Activated T-helper 2 cell treated with anti-CD3 and anti-CD28 coated beads, Interferon-gamma antibody, Interleukin-2, Interleukin-4, amounts not matched to agents 10 μg/mL and 5 μg/mL and 100 μg/mL, durations not matched to agents 14 hours and 24 hours and 36 hours (primary cell): Measurements from ENCODE around the gene GNRHR. TPM values are rescaled to one million over a fixed set of nuclear protein-coding genes. Genes with fewer than 3 reads are reported as not detected.
"Not testable (repeated sequence)": the region's sequence is repeated elsewhere in the genome, so short reads cannot be mapped to it uniquely, and the experiment has no call there.

Experiments used
- DNase-seq: peaks from one replicate; pipeline ENCODE4 v3.0.0; 2021; ENCODE audit warnings: low spot score
- H3K27ac Mint-ChIP-seq: one replicate; pipeline ENCODE4 v1.8.0; 2021; ENCODE audit warnings: mixed read lengths
- H3K27me3 Mint-ChIP-seq: one replicate; pipeline ENCODE4 v1.8.0; 2021; ENCODE audit warnings: low read depth, mixed read lengths
- H3K36me3 Mint-ChIP-seq: one replicate; pipeline ENCODE4 v1.8.0; 2021; ENCODE audit warnings: low read depth, mixed read lengths
- H3K4me1 Mint-ChIP-seq: one replicate; pipeline ENCODE4 v1.8.0; 2021; ENCODE audit warnings: low read depth, mixed read lengths
- H3K4me3 Mint-ChIP-seq: one replicate; pipeline ENCODE4 v1.8.0; 2021; ENCODE audit warnings: low read depth, mild to moderate bottlenecking, moderate library complexity, mixed read lengths
- H3K9me3 Mint-ChIP-seq: one replicate; pipeline ENCODE4 v1.8.0; 2021; ENCODE audit warnings: mixed read lengths
- intact Hi-C: fragments of 100-400 bp; cut with micrococcal nuclease; formaldehyde crosslinking; loops from one replicate; pipeline ENCODE4 v1.15.1; 2023
- total RNA-seq: library from RNA; stranded (reverse); gene quantifications from 2 replicates; pipeline ENCODE4 v1.2.3, GENCODE V29; 2022

Gene GNRHR
- total RNA-seq, 1 donor from 2014 or later: not detected

- DNase-seq: no peak
- Mint-ChIP-seq H3K27me3 (no peaks in the 10 kb centered on the region), H3K4me3 (no peak overlapping the region), H3K36me3 (no peaks in the 10 kb centered on the region), H3K4me1 (peaks cover 8% of the 10 kb centered on the region), H3K27ac (no peak overlapping the region), H3K9me3 (no peaks in the 10 kb centered on the region)
- intact Hi-C loops: no loop called here
Observed at GRCh38 chr4:67751260-67751659, 2.9 kb downstream of the GNRHR start.

- H3K27ac Mint-ChIP-seq: no peak overlapping the region
- H3K4me3 Mint-ChIP-seq: no peak overlapping the region
- peaks cover 8% of the 10 kb centered on the region for H3K4me1 Mint-ChIP-seq
- H3K36me3 Mint-ChIP-seq: no peaks in the 10 kb centered on the region
- DNase-seq: no peak
- intact Hi-C loops: no loop called here
- H3K9me3 Mint-ChIP-seq: no peaks in the 10 kb centered on the region
- no peaks in the 10 kb centered on the region for H3K27me3 Mint-ChIP-seq
Observed at GRCh38 chr4:67750691-67751090, 3.5 kb downstream of the GNRHR start.

- DNase-seq: no peak
- H3K9me3 Mint-ChIP-seq: no peaks in the 10 kb centered on the region
- intact Hi-C loops: loop anchor here (5.0 to 10.0 kb wide), 2 partner anchors 166 to 202 kb away; partner anchors contain the start of gene CENPC
- no peak overlapping the region for H3K27ac Mint-ChIP-seq
- H3K4me1 Mint-ChIP-seq: peaks cover 8% of the 10 kb centered on the region
- no peak overlapping the region for H3K4me3 Mint-ChIP-seq
- no peaks in the 10 kb centered on the region for H3K27me3 Mint-ChIP-seq
- H3K36me3 Mint-ChIP-seq: no peaks in the 10 kb centered on the region
Observed at GRCh38 chr4:67749286-67749685, 4.9 kb downstream of the GNRHR start.

GRCh38 chr4:67746797-67747495 is 7.2 kb downstream of the GNRHR start:
- Mint-ChIP-seq H3K27me3 (no peaks in the 10 kb centered on the region), H3K4me3 (no peak overlapping the region), H3K4me1 (peaks cover 17% of the 10 kb centered on the region), H3K36me3 (peaks cover 10% of the 10 kb centered on the region), H3K27ac (peak overlapping the region; percentile 2), H3K9me3 (peaks cover 2% of the 10 kb centered on the region)
- DNase-seq: no peak
- intact Hi-C loops: loop anchor here (2.0 to 10.0 kb wide), 4 partner anchors 16 to 200 kb away; partner anchors contain the start of gene CENPC

GRCh38 chr4:67744561-67745283 is 9.5 kb downstream of the GNRHR start:
- intact Hi-C loops: loop anchor here (5.0 to 10.0 kb wide), 2 partner anchors 170 to 197 kb away; partner anchors contain the start of gene CENPC
- no peak for DNase-seq
- Mint-ChIP-seq H3K4me1 (peaks cover 20% of the 10 kb centered on the region), H3K27ac (no peak overlapping the region), H3K27me3 (no peaks in the 10 kb centered on the region), H3K9me3 (peaks cover 2% of the 10 kb centered on the region), H3K4me3 (no peak overlapping the region), H3K36me3 (peaks cover 14% of the 10 kb centered on the region)

- Mint-ChIP-seq H3K9me3 (peaks cover 2% of the 10 kb centered on the region), H3K4me1 (peaks cover 20% of the 10 kb centered on the region)
- intact Hi-C loops: loop anchor here (2.0 to 10.0 kb wide), 2 partner anchors 42 to 172 kb away; partner anchors contain the start of gene UBA6
Observed at GRCh38 chr4:67743194-67743593, 11.0 kb downstream of the GNRHR start.

GRCh38 chr4:67736262-67736661 is 17.9 kb downstream of the GNRHR start:
- H3K4me1 Mint-ChIP-seq: no peaks in the 10 kb centered on the region
- no peaks in the 10 kb centered on the region for H3K27me3 Mint-ChIP-seq
- no peak for DNase-seq
- no peak overlapping the region for H3K4me3 Mint-ChIP-seq
- intact Hi-C loops: no loop called here
- no peak overlapping the region for H3K27ac Mint-ChIP-seq
- H3K36me3 Mint-ChIP-seq: peaks cover 13% of the 10 kb centered on the region
- no peaks in the 10 kb centered on the region for H3K9me3 Mint-ChIP-seq

More at GRCh38 chr4:67743194-67743593, 11.0 kb downstream of the GNRHR start:
- no peak overlapping the region for H3K4me3 Mint-ChIP-seq
- no peak for DNase-seq
- peaks cover 14% of the 10 kb centered on the region for H3K36me3 Mint-ChIP-seq
- H3K27ac Mint-ChIP-seq: no peak overlapping the region
- no peaks in the 10 kb centered on the region for H3K27me3 Mint-ChIP-seq

GRCh38 chr4:67735325-67735724 is 18.9 kb downstream of the GNRHR start:
- H3K4me3 Mint-ChIP-seq: no peak overlapping the region
- no peaks in the 10 kb centered on the region for H3K4me1 Mint-ChIP-seq
- peaks cover 23% of the 10 kb centered on the region for H3K36me3 Mint-ChIP-seq
- H3K27ac Mint-ChIP-seq: no peak overlapping the region
- intact Hi-C loops: no loop called here
- H3K9me3 Mint-ChIP-seq: no peaks in the 10 kb centered on the region
- no peaks in the 10 kb centered on the region for H3K27me3 Mint-ChIP-seq
- no peak for DNase-seq

GRCh38 chr4:67730511-67730910 is 23.7 kb downstream of the GNRHR start:
- H3K4me3 Mint-ChIP-seq, H3K27ac Mint-ChIP-seq, H3K27me3 Mint-ChIP-seq, DNase-seq, intact Hi-C loops: not testable (repeated sequence)
- H3K9me3 Mint-ChIP-seq: peaks cover 28% of the 10 kb centered on the region
- peaks cover 49% of the 10 kb centered on the region for H3K36me3 Mint-ChIP-seq
- peaks cover 14% of the 10 kb centered on the region for H3K4me1 Mint-ChIP-seq

- no peak for DNase-seq
- Mint-ChIP-seq H3K27me3 (no peaks in the 10 kb centered on the region), H3K4me3 (no peak overlapping the region)
Observed at GRCh38 chr4:67727124-67727850, 26.9 kb downstream of the GNRHR start.

GRCh38 chr4:67725981-67726380 is 28.2 kb downstream of the GNRHR start:
- no peaks in the 10 kb centered on the region for H3K27me3 Mint-ChIP-seq
- no peak for DNase-seq

More at GRCh38 chr4:67727124-67727850, 26.9 kb downstream of the GNRHR start:
- peaks cover 28% of the 10 kb centered on the region for H3K9me3 Mint-ChIP-seq
- peaks cover 54% of the 10 kb centered on the region for H3K36me3 Mint-ChIP-seq
- intact Hi-C loops: loop anchor here (2.0 kb wide), 1 partner anchor 20 kb away; no protein-coding TSS in a partner anchor
- peak overlapping the region; percentile 56 for H3K27ac Mint-ChIP-seq
- H3K4me1 Mint-ChIP-seq: peaks cover 14% of the 10 kb centered on the region

GRCh38 chr4:67725132-67725531 is 29.1 kb downstream of the GNRHR start:
- intact Hi-C loops: no loop called here
- DNase-seq: no peak
- no peaks in the 10 kb centered on the region for H3K27me3 Mint-ChIP-seq
- peaks cover 28% of the 10 kb centered on the region for H3K9me3 Mint-ChIP-seq
- peaks cover 58% of the 10 kb centered on the region for H3K36me3 Mint-ChIP-seq
- H3K4me3 Mint-ChIP-seq: no peak overlapping the region
- H3K27ac Mint-ChIP-seq: no peak overlapping the region
- H3K4me1 Mint-ChIP-seq: peaks cover 16% of the 10 kb centered on the region

More at GRCh38 chr4:67725981-67726380, 28.2 kb downstream of the GNRHR start:
- H3K4me1 Mint-ChIP-seq: peaks cover 16% of the 10 kb centered on the region
- H3K36me3 Mint-ChIP-seq: peaks cover 58% of the 10 kb centered on the region
- H3K9me3 Mint-ChIP-seq: peaks cover 28% of the 10 kb centered on the region
- H3K27ac Mint-ChIP-seq: no peak overlapping the region
- no peak overlapping the region for H3K4me3 Mint-ChIP-seq
- intact Hi-C loops: loop anchor here (2.0 kb wide), 1 partner anchor 21 kb away; no protein-coding TSS in a partner anchor
